Astrocyte of the spinal cord (primary cell): ENCODE measurements around the gene CGB2.

Experiments
- DNase-seq: peaks from one replicate; pipeline ENCODE4 v3.0.0; 2011; ENCODE audit warnings: low read depth, low spot score
- H3K4me3 ChIP-seq: 2 replicates; pipeline ENCODE4 v1.5.1; 2011; ENCODE audit warnings: low read depth, mild to moderate bottlenecking, low read length, moderate library complexity
- in situ Hi-C: cut with HindIII; loops from 2 replicates; pipeline ENCODE4 v1.10.0; 2017; ENCODE audit warnings: low sequenced_read_pairs
- TF ChIP-seq, protein P1 (sequence below): IDR thresholded peaks from 2 replicates; pipeline ENCODE4 v1.5.1; 2012; ENCODE audit warnings: low read depth, mild to moderate bottlenecking, low read length, inconsistent platforms

The CGB2 gene

DNA sequence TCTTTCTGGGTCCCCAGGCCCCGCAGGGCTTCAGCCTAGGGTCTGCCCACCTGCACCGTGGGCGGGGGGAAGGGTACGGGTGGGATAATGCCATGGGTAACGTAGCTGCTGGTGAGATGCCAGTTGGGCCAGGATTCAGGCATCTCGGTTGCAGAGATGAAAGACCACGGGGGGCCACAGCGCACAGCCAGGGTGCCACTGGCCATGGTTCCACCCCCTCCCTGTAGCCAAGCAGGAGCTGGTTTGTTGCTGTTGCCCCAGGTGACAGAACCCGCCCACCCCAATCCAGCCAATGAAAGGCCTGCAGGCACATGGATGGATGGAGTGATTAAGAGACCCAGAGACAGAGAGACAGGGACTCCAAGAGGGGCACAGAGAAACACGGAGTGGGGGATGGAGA is 26.9 kb downstream of the CGB2 start:
- TF ChIP-seq, protein P1, sequence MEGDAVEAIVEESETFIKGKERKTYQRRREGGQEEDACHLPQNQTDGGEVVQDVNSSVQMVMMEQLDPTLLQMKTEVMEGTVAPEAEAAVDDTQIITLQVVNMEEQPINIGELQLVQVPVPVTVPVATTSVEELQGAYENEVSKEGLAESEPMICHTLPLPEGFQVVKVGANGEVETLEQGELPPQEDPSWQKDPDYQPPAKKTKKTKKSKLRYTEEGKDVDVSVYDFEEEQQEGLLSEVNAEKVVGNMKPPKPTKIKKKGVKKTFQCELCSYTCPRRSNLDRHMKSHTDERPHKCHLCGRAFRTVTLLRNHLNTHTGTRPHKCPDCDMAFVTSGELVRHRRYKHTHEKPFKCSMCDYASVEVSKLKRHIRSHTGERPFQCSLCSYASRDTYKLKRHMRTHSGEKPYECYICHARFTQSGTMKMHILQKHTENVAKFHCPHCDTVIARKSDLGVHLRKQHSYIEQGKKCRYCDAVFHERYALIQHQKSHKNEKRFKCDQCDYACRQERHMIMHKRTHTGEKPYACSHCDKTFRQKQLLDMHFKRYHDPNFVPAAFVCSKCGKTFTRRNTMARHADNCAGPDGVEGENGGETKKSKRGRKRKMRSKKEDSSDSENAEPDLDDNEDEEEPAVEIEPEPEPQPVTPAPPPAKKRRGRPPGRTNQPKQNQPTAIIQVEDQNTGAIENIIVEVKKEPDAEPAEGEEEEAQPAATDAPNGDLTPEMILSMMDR = no peak
- in situ Hi-C loops = no loop called here
- no peak overlapping the region for H3K4me3 ChIP-seq
- peak; percentile 35 for DNase-seq

DNA sequence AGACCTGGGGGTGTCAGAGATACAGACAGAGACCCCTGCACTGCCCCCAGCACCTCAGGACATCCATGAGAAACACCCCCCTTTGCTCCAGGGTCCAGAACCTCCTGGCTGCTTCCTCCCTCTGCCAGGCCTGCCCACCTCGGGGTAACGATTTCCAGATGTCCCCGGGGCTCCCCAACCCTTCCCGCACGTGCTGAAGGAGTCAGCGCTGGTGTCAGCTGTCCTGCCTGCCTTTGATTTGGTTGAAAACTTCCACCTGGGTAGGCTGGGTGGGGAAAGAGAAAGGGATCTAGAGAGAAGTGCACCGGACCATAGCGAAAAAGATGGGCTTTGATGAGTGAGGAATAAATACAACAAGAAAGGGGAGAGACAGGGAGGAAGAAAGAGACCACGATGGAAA is 27.4 kb downstream of the CGB2 start:
- in situ Hi-C loops = no loop called here
- TF ChIP-seq, protein P1 = no peak
- DNase-seq = no peak

DNA sequence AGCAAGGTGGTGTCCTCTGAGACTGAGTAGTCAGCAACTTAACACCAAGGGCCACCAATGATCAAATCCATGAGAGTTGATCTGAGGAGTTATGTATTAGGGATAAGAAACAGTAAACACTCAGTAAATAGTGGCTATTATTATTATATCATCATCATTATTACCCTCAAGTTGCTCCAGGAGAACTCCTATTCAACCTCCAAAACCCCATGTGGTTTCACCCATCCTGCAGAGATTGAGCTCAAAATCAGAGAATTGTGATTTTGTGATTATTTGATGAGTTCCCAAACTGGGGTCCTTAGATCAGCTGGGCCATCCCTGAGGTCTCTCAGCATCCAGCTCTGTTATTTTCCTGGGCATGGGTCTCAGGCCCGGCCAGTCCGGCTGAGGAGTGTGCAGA is 29.3 kb downstream of the CGB2 start:
- in situ Hi-C loops = no loop called here
- no peak for DNase-seq
- TF ChIP-seq, protein P1 = no peak
- H3K4me3 ChIP-seq = no peak overlapping the region

More for the DNA sequence above, 27.4 kb downstream of the CGB2 start:
- H3K4me3 ChIP-seq = no peak overlapping the region

DNA sequence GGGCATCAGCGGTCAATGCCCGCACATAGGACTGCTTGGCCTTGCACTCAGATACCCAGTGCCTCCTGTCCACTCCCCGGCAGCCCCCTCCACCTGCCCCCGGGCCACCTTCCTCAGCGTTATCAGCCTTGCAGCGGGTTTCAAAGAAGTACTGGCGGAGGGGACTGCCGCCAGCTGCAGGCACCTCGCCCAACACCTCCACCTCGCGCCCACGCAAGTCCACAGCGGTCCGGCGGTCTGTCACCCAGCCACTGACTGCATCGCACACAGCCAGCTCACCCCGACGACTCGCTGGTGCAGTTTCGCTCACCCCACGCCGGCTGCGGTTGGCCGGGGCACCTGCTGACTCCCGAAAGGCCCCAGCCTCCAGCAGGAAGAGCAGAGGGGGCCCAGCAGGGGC is 29.8 kb downstream of the CGB2 start:
- H3K4me3 ChIP-seq = no peak overlapping the region
- in situ Hi-C loops = no loop called here
- no peak for DNase-seq
- TF ChIP-seq, protein P1 = no peak

DNA sequence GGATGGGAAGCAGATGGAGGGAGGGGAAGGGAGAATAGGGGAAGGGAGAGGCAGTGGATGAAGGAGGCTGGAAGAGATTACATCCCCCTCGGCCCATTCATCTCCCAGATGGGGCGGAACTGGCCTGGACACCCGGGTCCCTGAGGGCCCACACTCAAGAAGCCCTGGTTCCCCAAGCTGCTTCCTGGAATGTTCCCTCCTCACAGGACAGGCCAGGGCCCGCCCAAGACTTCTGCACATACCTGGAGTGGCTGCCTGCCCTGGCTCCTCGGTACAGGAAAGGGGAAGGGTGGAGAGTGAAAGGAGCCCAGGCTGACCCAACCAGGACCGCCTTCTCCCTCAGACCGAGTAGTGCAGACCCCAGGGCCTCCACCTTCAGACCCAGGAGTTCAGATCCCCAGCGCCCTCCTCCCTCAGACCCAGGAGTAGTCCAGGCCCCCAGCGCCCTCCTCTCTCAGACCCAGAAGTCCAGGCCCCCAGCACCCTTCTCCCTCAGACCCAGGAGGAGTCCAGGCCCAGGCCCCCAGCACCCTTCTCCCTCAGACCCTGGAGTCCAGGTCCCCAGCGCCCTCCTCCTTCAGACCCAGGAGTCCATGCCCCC is 32.4 kb downstream of the CGB2 start:
- H3K4me3 ChIP-seq = no peak overlapping the region
- TF ChIP-seq, protein P1 = no peak
- no peak for DNase-seq
- in situ Hi-C loops = no loop called here

DNA sequence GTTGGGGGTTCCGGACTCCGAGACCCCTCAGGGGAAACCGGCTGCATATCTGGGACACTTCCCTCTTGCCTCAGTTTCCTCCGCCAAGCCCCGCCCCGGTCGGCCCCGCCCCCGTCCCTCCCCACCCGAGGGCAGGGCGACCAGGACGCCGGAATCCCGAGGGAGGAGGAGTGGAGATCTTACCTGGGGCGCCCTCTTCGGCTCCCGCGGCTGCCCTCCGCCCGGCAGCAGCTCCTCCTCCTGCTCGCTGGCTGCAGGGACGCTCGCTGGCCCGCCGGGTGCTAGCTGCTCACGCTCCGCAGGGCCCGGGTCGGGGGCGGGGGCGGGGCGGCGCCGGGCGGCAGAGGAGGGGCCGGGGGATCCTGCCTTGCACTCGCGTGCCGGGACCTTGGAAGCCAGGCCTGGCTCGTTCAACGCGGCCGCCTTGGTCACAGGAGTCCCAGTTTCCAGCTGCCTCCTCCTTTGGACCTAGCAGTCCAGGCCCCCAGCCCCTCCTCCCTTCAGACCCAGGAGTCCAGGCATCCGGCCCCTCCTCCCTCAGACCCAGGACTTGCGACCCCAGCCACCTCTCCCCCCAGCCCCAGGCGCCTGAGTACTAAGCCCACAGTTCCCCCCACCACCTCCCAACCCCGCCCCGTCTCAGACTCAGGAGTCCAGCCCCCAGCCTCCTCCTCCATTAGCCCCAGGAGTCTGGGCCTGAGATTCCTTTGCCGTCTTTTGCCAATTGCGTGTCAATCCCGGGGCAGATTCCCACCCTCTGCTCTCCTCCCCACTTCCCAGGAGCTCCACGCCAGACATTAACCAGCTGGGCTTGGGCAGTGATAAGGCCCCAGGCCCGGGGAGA is 33.3 kb downstream of the CGB2 start, which contains the start of gene NTF4:
NTF4 (minus strand) TSS at position 51 of the 844 bp plus-strand sequence. CDS start 2,821 bp downstream, outside the sequence.
- no peak for DNase-seq
- H3K4me3 ChIP-seq = peak within 1 kb of the TSS; percentile 27

More for the DNA sequence above, 33.3 kb downstream of the CGB2 start, which contains the start of gene NTF4:
- TF ChIP-seq, protein P1 = no peak
- in situ Hi-C loops = no loop called here
